Posterior cingulate gyrus (tissue), 11 donors: Measurements from ENCODE around the gene EYS.
"Not testable (repeated sequence)": the region's sequence is repeated elsewhere in the genome, so short reads cannot be mapped to it uniquely, and the experiment has no call there.

Experiments
- DNase-seq, 10 donors: peaks; one replicate each; pipeline versions ENCODE4 v3.0.0 to v3.0.0-alpha.2; 2020 to 2021; ENCODE audit warnings: mixed read lengths in 3 of 10
- intact Hi-C: fragments of 100-400 bp; cut with DNase I; formaldehyde crosslinking; loops from one replicate; pipeline ENCODE4 v1.15.1; 2023

EYS gene

DNA sequence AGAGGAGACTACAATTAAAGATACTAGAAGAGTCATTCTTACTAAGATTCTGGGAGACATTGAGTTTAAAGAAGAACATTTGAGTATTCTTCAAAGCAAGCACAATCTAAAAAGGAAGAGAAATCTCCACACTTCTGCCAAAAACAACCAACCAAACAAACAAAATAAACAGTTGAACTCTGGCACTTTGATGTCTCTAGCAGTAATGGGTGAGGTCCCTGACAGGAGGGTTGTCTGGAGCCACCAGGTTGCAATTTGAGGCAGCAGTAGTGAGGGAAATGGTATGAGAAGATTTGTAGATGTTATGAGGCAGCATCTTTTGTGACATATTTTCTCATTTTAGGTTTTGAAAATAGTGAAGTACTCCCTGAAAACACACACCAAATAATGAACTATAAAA is 1963.3 kb downstream of the EYS start:
- no peak for DNase-seq
- intact Hi-C loops = no loop called here

DNA sequence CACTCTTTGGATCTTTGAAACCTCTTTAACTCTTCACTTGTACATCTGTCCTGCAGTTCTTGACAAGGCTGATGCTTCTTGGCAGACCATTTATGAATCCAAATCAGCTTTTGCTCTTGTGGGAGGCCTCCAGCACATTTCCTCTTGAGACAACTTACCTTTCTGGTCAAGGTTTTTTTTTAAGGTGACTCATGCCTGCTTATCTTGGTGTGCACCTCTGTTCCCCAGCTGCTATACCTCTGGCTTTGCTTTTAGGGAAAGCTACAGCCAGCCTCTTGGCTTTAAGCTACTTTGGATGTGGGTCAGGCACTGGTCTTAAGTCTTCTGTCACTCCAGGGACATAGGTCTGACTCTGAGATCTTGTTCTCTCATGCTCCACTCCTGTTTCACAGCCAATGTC is 1965.0 kb downstream of the EYS start:
- DNase-seq = no peak
- intact Hi-C loops = no loop called here

DNA sequence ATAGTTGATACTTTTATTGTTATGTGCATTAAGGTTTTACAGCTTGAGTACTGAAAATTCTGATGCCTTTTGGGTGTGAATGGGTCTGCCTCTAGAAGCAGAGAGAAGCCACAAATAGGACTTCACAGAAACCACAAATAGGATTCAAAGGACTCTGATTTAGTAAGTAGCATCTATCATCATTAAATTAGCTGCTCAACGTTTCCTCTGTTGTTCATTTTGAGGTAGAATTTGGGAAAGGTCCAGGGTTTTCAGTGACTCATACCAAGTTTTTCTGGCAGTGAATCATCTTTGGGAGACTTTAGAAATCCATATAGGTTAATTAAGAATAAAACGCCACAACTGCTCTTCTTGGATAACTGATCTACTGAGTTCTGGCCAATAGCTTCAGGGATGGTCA is 1966.3 kb downstream of the EYS start:
- intact Hi-C loops = no loop called here
- DNase-seq = no peak

DNA sequence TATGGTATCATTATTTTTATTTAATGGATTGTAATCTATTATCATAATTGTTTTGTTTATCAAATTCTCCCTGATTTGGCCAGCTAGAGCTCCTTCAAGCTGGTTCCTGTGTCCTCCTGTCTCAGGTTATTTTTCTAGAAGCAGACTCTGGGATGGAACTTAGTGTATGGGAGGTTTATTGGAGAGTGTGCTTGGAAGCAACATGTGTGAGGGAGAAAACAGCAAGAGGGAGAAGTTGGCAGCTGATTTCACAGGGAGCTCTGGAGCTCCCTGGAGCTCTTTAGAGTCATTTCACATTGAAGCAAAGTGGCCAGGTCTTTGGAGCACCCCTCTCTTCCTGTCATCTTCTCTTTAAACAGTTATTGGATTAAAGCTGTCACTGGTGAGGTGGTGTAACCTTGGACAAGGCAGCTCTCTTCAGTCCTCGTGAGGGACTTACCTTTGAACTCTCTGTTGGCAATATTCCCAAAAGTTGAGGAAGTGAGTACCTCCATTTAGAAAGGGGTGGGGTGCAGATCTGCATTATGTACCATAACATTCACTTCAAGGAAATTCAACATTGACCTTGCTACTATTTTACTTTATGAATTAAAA is 1967.8 kb downstream of the EYS start:
- intact Hi-C loops = no loop called here
- DNase-seq = no peak

DNA sequence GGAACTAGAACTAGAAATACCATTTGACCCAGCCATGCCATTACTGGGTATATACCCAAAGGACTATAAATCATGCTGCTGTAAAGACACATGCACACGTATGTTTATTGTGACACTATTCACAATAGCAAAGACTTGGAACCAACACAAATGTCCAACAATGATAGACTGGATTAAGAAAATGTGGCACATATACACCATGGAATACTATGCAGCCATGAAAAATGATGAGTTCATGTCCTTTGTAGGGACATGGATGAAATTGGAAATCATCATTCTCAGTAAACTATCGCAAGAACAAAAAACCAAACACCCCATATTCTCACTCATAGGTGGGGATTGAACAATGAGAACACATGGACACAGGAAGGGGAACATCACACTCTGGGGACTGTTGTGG is 1968.8 kb downstream of the EYS start:
- DNase-seq, intact Hi-C loops: not testable (repeated sequence)

DNA sequence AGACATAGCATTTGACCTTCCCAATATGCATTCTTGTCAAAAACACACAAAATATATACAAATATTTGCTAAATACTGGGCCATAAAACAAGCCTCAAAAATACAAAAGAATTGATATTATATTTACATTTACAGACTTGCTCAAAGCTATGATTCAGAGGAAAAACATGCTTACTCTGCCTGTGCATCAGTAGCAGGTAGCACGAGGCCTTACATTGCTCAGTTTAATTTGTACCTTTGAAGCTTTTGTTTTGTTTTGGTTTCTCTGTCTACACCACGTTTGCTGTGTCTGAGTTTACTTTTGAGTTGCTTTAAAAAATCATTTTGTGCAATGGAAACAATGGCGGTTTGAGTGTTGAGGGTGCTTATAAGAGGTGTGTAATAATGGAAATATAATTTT is 1972.1 kb downstream of the EYS start:
- DNase-seq = no peak
- intact Hi-C loops = no loop called here

DNA sequence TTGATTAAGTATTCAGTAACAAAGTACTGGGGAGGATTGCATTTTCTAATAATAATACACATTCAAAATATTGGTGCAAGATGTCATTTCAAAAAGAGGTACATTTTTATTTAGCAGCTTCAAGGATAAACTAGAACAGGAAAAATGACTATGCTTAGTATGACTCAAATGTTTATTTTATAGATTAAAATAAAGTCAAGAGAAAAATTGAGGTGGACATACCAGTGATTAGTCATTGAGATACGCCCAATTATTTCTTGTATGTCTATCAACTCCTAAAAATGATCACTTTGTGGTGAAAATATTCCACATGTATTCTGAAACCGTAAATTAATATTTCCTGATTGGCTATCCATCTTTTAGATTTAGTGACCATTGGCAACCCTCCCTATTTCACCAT is 1974.7 kb downstream of the EYS start:
- no peak for DNase-seq
- intact Hi-C loops = no loop called here

DNA sequence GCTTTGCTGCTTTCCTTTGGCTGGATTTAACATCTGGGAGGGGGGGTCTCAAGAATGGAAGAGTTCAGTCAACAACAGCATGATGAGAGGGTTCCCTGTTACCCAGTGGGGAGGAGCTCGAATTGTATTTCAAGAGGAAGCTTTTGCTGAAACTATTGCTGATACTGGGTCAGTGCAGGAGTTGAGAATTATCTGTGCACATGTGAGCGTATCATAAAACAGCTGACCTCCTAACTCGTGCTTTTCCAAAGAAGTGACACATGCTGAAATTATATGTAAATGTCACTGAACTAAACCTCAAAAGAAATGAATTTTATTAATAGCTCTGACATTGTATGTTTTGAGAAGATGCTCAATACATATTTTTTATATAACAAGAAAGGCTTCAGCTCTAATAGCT is 1975.1 kb downstream of the EYS start:
- DNase-seq = no peak
- intact Hi-C loops = no loop called here

DNA sequence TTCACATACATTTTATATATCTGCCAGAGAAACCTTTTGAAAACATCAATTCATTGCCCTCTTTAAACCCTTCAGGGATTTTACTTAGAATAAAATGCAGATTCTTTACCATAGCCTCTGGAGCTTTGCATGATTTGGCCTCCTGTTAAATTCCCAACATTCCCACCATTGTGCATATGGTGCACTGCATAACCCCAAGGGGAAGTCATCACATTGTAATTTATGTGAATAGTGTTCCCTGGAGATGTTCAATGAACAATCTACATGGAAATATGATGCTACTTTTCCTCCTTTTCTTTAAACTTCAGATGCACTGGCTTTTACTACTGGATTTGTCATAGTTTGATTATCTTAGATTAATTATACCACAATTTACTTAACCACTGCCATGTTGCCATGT is 1976.7 kb downstream of the EYS start:
- DNase-seq = no peak
- intact Hi-C loops = no loop called here

DNA sequence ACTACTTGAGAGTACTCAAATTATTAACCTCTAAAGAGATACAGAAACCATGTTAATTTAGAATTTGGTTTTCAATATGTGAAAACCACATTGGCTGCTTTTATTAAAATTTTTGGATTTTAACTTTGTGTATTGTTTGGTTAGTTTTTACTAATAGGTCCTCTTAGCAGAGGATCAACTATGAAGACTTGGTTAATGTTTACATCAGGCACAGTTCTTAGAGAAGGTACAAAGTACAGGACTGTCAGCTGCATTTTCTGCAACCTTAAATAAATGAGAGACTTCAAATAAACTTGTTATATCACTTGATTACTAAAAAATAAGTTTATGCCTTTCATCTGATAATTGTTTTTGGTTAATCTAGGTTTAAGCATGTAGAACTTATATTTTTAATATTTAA is 1982.3 kb downstream of the EYS start:
- intact Hi-C loops = no loop called here
- no peak for DNase-seq

DNA sequence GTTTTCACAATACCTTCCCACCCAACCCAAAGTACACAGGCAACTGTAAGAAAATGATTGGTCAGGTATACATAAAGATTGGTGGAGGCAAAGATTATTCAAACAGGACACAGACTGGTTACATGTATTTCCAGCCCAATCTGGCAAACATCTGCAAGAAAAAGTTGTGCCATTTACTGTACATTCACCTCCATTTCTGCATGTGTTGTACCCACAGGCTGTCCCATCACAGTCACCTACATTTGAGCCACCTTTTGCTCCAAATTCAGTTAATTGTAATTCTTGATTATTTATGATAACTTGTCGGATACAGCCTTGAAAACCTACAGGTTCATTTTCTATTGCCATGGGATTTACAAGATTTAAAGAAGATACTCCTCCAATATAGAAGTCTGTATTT is 1985.8 kb downstream of the EYS start:
- intact Hi-C loops = no loop called here
- no peak for DNase-seq

DNA sequence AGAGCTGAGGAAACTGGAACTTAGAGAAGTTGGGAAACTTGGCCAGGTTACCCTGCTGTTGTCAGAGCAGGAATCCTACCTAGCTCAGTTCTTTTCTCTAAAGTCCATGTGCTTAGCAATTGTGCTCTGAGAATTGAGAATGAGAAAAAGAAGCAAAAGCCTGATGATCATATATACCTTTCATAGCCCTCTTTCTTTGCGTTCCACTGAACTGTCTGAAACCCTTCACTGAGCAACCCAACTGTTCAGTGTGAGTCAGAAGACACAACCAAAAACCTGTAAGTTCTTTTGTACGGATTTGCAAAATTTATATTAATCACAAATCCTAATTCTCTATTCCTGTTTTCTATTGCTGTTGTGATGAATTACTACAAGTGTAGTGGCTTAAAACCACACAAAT is 1990.9 kb downstream of the EYS start:
- intact Hi-C loops = no loop called here
- DNase-seq = no peak

DNA sequence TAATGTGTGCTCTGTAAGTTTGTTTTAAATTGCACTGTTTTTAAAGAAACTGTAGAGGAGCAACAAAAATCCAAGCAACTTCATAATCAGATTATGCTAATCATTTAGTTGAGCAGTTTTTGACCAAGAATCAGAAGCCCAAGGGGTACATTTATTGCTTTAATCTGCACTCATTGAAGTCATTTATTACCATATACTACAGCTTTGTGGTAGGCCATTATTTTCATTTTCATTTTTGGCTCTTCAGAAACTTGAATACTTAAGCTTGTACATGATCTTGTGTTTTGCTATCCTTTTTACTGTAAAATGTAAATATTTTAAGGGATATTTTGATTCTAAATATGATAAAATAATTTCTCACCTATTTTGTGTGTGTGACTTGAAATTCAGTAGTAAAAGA is 1992.9 kb downstream of the EYS start:
- intact Hi-C loops = no loop called here

DNA sequence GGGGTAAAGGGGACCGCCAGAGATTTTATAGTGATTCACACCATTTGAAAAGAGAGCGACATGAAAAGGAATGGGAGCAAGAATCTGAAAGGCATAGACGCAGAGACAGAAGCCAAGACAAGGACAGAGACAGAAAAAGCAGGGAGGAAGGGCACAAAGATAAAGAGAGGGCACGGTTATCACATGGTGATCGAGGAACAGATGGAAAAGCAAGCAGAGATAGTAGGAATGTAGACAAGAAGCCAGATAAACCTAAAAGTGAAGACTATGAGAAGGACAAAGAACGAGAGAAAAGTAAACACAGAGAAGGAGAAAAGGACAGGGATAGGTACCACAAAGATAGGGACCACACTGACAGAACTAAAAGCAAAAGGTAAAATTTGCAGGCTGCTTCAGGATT is 1993.7 kb downstream of the EYS start:
- intact Hi-C loops = no loop called here
- DNase-seq = no peak

More for the DNA sequence above, 1992.9 kb downstream of the EYS start:
- no peak for DNase-seq

DNA sequence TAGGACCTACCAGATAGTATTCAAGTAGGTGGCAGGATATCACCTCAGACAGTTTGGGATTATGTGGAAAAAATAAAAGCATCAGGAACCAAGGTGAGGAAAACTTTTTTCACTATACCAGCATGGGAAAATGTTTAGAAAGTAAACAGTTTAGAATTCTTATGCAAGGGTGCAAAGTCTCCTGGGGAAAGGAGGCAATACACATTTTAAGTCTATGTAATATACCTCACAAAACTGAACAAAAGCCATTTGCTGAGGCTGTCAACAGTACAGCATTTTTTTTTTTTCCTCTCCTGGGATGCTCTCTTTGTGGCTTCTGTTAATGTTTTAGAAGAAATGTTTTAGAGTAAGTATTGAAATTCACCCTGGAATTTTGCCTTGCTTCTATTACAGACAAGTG is 1997.9 kb downstream of the EYS start:
- DNase-seq = no peak
- intact Hi-C loops = no loop called here

DNA sequence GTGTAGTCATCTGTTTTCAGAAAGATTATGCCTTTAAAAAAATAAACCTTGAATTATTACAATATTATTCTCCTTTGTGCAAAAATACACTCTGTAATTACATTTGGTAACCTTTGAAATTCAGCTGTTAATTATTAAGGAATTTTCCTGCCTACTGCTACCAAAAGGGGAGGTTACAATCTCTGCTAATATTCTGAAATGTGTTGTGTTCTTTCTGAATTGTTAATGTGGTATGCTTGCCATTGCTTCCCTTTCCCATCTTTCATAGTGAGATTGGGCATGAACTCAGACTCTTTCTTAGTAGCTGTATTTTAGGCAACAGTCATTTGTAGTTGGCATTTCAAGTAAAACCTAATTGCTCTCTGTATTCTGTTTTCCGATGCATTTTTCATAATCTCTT is 1998.4 kb downstream of the EYS start:
- intact Hi-C loops = no loop called here
- no peak for DNase-seq

DNA sequence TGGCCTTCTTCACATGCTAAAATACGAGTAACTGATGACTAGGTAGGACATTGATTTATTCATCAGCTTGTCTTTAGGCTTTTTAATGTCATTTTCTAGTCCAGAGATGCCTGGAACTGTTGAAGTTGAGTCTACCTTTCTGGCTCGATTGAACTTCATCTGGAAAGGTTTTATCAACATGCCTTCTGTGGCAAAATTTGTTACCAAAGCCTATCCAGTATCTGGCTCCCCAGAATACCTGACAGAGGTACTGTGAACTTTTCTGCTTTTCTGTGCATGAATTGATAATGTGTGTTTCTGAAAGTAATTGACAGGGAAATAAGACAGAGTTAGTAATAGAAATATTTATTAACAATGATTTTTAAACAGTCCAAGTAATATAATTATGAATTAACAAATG is 2000.4 kb downstream of the EYS start:
- intact Hi-C loops = no loop called here
- DNase-seq = no peak

DNA sequence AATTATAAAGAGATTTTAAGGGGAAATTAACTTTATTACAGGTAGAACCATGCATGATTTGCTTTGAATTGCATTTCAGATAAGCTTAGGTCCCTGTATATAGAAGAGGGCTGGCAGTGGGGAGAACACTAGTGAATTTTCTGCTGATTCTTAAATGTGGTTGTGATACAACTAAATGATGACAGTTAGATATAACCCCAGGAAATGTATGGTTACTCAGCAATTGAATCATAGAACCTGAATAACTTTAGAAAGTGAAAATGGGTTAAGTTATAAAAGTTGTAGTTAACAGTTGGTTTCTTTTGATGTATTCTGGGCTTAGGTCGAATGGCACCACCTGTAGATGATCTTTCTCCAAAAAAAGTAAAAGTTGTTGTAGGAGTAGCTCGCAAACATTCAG is 2001.3 kb downstream of the EYS start:
- DNase-seq = no peak
- intact Hi-C loops = no loop called here

DNA sequence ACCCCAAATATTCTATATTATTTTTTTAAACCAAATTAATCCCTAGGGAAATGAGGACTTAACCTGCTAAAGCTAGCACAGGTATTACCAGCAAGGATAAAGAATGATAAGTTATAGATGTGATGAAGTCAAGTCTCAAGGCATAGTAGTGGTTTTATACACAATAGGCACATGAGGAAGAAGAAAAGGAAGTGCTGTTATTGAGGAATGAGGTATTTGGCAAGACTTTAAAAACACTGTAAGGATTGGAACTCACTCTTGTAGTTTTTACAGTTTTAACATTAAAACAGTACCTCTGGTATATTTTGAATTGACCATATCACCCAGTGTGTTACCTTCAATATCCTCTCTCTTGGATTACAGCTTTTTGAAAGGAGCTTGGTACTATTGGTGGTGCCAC is 2016.8 kb downstream of the EYS start:
- intact Hi-C loops = loop anchor here (2.0 kb wide), 1 partner anchor 75 kb away; no protein-coding TSS in a partner anchor

DNA sequence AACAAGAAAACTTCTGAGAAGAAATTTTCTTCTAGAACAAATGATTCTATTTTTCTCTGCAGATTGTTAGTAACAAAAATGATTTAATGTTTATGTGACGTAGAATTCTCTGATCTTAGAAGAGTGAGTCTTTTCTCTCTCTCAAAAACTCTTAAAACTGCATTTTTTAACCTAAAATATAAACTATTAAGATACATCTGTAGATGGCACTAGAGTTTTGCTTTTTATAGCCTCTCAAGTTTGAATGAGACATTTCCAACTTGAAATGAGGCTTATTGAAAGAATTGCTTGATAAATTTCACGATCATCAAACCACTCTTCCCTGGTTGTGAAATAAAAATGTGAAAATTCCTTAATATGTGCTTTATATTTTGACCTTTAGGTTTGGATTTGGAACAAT is 2017.6 kb downstream of the EYS start:
- intact Hi-C loops = loop anchor here (10.0 kb wide), 1 partner anchor 55 kb away; the partner anchor contains the start of gene PHF3
- DNase-seq = no peak

More for the DNA sequence above, 2016.8 kb downstream of the EYS start:
- no peak for DNase-seq

DNA sequence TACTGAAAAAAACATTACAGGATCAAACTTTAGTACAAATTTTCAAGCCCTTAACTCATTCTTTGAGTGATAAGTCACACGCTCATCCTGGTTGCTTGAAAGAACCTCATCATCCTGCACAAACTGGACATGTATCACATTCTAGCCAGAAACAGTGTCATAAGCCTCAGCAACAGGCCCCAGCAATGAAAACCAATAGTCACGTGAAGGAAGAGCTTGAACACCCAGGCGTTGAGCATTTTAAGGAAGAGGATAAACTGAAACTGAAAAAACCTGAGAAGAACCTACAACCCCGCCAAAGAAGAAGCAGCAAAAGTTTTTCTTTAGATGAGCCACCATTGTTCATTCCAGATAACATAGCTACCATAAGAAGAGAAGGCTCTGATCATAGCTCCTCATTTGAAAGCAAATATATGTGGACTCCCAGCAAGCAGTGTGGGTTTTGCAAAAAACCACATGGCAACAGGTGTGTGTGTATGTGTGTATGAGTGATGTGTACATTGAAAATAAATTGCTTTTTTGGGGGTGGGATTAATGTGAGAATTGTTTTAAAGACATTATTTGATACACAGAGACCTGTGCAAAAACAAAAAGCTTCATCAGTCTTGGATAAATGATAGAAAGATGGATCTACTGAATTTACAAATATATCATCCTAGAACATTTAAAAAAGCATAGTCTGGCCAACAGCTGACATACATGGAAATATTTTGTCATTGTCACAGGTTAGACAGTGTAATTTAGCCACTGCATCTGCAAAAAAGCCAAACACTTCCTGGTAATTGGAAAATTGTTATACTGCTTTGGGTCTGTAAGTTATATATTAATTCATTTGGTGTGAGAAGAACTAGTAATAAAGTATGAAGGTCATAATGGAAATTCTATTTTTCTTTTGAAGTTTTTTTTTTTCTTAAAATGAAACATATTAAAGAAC is 2021.3 kb downstream of the EYS start:
- DNase-seq = no peak
- intact Hi-C loops = loop anchor here (10.0 kb wide), 1 partner anchor 51 kb away; the partner anchor contains the start of gene PHF3

DNA sequence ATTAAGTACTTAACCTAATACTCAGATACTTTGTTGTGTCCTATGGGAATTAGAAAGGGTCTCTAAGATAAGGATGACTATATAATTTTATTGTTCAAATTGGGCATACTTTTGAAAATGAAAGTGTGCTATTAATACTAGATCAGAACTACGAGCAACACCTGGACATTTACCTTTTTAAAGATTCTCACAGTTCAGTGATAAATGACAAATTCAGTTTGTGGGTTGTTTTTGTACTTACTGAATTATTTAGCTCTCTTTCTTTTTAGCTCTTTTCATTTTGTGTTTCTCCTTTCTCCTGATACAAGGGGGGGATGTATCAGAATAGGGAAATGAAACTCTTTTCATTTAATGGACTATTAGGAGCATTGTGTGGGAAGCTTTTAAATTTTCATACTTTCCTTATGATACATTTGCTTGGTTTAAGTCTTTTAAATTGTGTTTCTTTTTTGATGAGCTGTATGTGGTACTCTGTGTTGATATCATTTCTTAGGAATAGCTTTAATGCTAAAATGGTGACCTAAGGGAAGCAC is 2023.9 kb downstream of the EYS start:
- intact Hi-C loops = loop anchor here (10.0 kb wide), 1 partner anchor 48 kb away; the partner anchor contains the start of gene PHF3
- no peak for DNase-seq
